LNCaP clone FGC (cell line): Measurements from ENCODE around the gene ANXA2R.

ENCODE experiments used
- DNase-seq: peaks from one replicate; pipeline ENCODE4 v3.0.0-alpha.2; 2011; ENCODE audit warnings: low read depth
- H3K4me3 ChIP-seq: 2 replicates; pipeline ENCODE4 v1.5.1; 2011; ENCODE audit warnings: mild to moderate bottlenecking, low read depth, low read length, control low read depth
- CTCF ChIP-seq: IDR thresholded peaks from 2 replicates; pipeline ENCODE4 v1.5.1; 2012; ENCODE audit warnings: mild to moderate bottlenecking; ENCODE audit not compliant: control insufficient read depth, insufficient read depth; ENCODE audit errors: extremely low read depth

ANXA2R gene

GRCh38 chr5:43046474-43046873, 6.4 kb upstream of the ANXA2R start:
- H3K4me3 ChIP-seq: no peak overlapping the region
- no peak for DNase-seq
- no peak for TF ChIP-seq CTCF

GRCh38 chr5:43045236-43045635, 5.1 kb upstream of the ANXA2R start:
- no peak for DNase-seq
- no peak for TF ChIP-seq CTCF
- no peak overlapping the region for H3K4me3 ChIP-seq

GRCh38 chr5:43044181-43044914, 4.2 kb upstream of the ANXA2R start:
- H3K4me3 ChIP-seq: no peak overlapping the region
- no peak for DNase-seq

GRCh38 chr5:43043400-43043756, 3.3 kb upstream of the ANXA2R start:
- TF ChIP-seq CTCF: no peak
- DNase-seq: no peak
- H3K4me3 ChIP-seq: peak overlapping the region; percentile 43

More at GRCh38 chr5:43044181-43044914, 4.2 kb upstream of the ANXA2R start:
- no peak for TF ChIP-seq CTCF

- no peak for DNase-seq
- TF ChIP-seq CTCF: no peak
- peak overlapping the region; percentile 43 for H3K4me3 ChIP-seq
These were observed 2.7 kb upstream of the ANXA2R start for GRCh38 chr5:43042626-43043399.

- 0 out of 2 replicates have a peak, but pooled peaks have one; percentile 14 for TF ChIP-seq CTCF
- DNase-seq: no peak
- peak overlapping the region; percentile 43 for H3K4me3 ChIP-seq
These were observed 2.1 kb upstream of the ANXA2R start for GRCh38 chr5:43042176-43042625.
